ENCODE data around the gene SLAMF6.

The SLAMF6 gene

DNA sequence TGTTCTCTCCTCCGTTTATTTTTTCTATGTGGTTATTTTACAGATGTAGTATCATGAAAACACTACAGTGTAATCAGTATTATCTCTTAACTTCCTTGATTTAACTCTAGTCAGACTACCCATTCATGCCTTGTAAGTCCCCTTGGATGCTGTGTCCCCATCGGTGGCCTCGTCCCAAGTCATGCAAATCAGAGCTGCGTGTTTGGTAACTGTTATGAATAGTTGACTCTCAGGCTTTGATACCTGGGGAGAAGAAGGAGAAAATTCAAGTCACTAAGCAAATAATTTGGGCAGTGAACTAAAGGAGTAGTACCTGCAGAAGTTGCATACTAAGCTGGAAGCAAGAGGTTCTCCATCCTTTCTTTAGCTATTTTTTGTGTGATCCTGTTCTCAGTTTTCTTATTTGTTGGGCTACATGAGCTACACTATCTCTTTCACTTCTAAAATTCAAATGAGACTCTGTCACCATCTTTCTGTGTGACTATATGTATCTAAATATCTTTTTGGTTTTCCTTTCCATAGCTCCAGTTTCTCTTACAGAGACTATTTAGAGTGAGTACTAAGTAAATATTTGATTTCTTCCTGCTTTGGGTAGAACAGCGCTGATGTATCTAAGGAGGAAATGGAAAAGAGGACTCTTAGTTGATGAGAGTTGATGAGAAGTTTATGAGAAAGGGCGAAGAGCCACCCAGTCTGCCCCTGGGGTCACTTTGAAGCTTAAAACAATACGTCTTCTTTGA, 71.8 kb downstream of the SLAMF6 start:
- TF ChIP-seq SIN3A (IDR thresholded peaks at IDR 0.05; ENCODE audit: borderline replicate concordance, insufficient read depth, low read length) (no peak), POLR2AphosphoS5 (IDR thresholded peaks at IDR 0.05; ENCODE audit: low read depth, low read length) (no peak), TAF1 (IDR thresholded peaks at IDR 0.05; ENCODE audit: borderline replicate concordance, insufficient read depth, low read length) (no peak), FOXP2 (optimal IDR thresholded peaks at IDR 0.05; ENCODE audit: borderline replicate concordance, extremely low read depth, extremely low read length, insufficient read depth) (no peak)
- TF ChIP-seq, protein P1, sequence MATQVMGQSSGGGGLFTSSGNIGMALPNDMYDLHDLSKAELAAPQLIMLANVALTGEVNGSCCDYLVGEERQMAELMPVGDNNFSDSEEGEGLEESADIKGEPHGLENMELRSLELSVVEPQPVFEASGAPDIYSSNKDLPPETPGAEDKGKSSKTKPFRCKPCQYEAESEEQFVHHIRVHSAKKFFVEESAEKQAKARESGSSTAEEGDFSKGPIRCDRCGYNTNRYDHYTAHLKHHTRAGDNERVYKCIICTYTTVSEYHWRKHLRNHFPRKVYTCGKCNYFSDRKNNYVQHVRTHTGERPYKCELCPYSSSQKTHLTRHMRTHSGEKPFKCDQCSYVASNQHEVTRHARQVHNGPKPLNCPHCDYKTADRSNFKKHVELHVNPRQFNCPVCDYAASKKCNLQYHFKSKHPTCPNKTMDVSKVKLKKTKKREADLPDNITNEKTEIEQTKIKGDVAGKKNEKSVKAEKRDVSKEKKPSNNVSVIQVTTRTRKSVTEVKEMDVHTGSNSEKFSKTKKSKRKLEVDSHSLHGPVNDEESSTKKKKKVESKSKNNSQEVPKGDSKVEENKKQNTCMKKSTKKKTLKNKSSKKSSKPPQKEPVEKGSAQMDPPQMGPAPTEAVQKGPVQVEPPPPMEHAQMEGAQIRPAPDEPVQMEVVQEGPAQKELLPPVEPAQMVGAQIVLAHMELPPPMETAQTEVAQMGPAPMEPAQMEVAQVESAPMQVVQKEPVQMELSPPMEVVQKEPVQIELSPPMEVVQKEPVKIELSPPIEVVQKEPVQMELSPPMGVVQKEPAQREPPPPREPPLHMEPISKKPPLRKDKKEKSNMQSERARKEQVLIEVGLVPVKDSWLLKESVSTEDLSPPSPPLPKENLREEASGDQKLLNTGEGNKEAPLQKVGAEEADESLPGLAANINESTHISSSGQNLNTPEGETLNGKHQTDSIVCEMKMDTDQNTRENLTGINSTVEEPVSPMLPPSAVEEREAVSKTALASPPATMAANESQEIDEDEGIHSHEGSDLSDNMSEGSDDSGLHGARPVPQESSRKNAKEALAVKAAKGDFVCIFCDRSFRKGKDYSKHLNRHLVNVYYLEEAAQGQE (IDR thresholded peaks at IDR 0.05; ENCODE audit: insufficient read depth in 1 of 2, low read depth in 2 of 2, low read length in 2 of 2), result no peak

DNA sequence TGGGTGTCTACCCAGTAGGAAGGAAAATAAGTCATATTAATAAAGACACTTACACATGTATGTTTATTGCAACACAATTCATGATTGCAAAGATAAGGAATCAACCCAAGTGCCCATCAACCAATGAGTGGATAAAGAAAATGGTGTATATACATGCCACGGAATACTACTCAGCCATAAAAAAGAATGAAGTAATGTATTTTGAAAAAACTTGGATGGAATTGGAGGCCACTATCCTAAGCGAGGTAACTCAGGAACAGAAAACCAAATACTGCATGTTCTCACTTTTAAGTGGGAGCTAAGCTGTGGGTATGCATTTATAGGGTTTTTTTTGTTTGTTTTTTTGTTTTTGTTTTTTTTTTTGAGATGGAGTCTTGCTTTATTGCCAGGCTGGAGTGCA, 73.6 kb downstream of the SLAMF6 start:
- TF ChIP-seq POLR2AphosphoS5 (IDR thresholded peaks at IDR 0.05; ENCODE audit: low read depth, low read length), result no peak
- no peak for TF ChIP-seq FOXP2 (optimal IDR thresholded peaks at IDR 0.05; ENCODE audit: borderline replicate concordance, extremely low read depth, extremely low read length, insufficient read depth)
- TF ChIP-seq TAF1 (IDR thresholded peaks at IDR 0.05; ENCODE audit: borderline replicate concordance, insufficient read depth, low read length), result no peak
- TF ChIP-seq, protein P1 (IDR thresholded peaks at IDR 0.05; ENCODE audit: insufficient read depth in 1 of 2, low read depth in 2 of 2, low read length in 2 of 2), result no peak
- TF ChIP-seq SIN3A (IDR thresholded peaks at IDR 0.05; ENCODE audit: borderline replicate concordance, insufficient read depth, low read length), result no peak

DNA sequence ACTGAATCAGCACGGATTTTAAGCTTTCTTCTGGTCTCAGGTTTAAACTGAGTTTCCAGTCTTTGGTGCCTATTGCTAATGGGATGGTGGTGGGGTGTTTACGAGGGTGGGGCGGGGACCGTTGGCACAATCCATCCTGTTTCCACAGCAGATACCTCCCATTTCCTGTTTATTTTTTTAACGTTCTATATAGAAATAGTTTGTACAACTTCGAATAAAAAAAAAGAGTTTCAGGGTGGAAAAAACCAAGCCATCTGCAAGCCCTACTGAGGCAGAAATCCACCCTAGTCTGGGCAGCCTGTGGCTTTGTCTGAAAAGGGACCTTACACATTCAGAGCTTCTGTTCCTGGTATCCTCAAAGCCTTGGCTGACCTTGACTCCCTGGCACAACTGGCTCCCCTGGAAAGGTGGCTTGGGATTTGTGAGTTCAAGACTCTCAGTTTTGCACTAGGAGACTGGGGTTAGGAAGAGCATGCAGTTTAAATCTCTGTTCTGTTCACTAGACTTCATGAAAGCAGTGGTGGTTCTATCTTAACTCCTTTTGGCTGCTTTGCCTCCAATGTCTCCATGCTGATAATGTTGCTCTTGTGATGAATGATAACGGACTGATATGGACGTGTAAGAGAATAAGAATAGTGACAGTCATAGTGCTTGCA, 76.0 kb downstream of the SLAMF6 start:
- TF ChIP-seq POLR2AphosphoS5 (IDR thresholded peaks at IDR 0.05; ENCODE audit: low read depth, low read length) (no peak), TAF1 (IDR thresholded peaks at IDR 0.05; ENCODE audit: borderline replicate concordance, insufficient read depth, low read length) (no peak), FOXP2 (optimal IDR thresholded peaks at IDR 0.05; ENCODE audit: borderline replicate concordance, extremely low read depth, extremely low read length, insufficient read depth) (no peak), SIN3A (IDR thresholded peaks at IDR 0.05; ENCODE audit: borderline replicate concordance, insufficient read depth, low read length) (no peak)
- TF ChIP-seq, protein P1 (IDR thresholded peaks at IDR 0.05; ENCODE audit: insufficient read depth in 1 of 2, low read depth in 2 of 2, low read length in 2 of 2), result no peak

DNA sequence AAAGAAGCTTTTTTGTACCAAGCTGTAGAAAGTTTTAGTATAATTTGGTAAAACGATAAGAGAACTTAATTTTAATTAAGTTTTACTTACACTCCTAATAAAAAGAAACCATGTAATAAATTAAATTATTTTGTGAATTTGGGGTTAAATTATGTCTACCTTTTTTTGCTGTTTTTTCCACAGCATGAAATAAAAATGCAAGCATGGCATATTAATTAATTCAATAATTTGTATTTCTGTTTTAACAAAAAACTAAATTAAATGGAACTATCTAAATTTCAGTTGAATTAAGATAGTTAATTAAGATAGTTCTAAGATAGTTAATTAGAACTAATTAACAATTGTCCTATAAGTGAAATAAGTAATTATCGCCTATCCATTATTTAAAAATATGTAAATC, 83.3 kb downstream of the SLAMF6 start:
- no peak for TF ChIP-seq FOXP2 (optimal IDR thresholded peaks at IDR 0.05; ENCODE audit: borderline replicate concordance, extremely low read depth, extremely low read length, insufficient read depth)
- TF ChIP-seq SIN3A (IDR thresholded peaks at IDR 0.05; ENCODE audit: borderline replicate concordance, insufficient read depth, low read length), result no peak
- TF ChIP-seq TAF1 (IDR thresholded peaks at IDR 0.05; ENCODE audit: borderline replicate concordance, insufficient read depth, low read length), result no peak
- TF ChIP-seq POLR2AphosphoS5 (IDR thresholded peaks at IDR 0.05; ENCODE audit: low read depth, low read length), result no peak
- TF ChIP-seq, protein P1 (IDR thresholded peaks at IDR 0.05; ENCODE audit: insufficient read depth in 1 of 2, low read depth in 2 of 2, low read length in 2 of 2), result no peak

Data from PFSK-1 (cell line).